GM10266 (cell line): ENCODE data around the gene PPIP5K2.
A peak's percentile ranks its signal among the peaks of the same experiment; 100 is the strongest.

ENCODE experiments used
- DNase-seq: peaks from one replicate; pipeline ENCODE4 v3.0.0; 2012; ENCODE audit errors: extremely low spot score
- TF ChIP-seq, protein P1 (sequence below): IDR thresholded peaks from 2 replicates; pipeline ENCODE4 v1.5.1; 2012; ENCODE audit warnings: mild to moderate bottlenecking, low read depth; ENCODE audit not compliant: control insufficient read depth, insufficient read depth; ENCODE audit errors: missing control alignments

Gene PPIP5K2

DNA sequence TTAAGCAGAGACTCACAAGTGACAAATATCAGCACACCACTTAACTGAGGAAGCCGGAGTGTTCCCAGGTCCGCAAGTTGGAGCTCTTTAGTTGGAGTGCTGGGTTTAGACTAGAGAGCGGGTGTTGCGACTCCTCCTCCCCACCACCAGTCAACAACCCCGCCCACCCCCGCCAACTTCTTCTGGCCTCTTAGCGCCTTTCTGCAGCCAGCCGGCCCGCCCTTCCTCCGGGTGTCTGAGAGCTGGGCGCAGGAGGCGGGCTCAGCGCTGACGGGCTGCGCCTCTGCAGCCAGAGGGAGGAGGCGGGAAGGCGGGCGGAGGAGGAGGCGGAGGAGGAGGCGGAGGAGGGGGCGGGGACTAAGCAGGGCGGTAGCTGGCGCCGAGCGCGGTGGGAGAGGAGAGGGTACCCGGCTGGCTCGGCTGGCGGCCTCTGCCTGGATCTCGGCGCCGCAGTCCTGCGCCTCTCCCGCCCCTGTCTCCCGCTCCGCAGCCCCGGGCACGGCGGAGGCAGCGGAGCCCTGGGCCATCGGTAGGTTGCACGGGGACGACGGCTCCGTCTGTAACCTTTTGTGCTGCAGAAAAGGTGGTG is 138.4 kb downstream of the PPIP5K2 start, which contains the start of gene MACIR:
MACIR (plus strand) TSS at position 396 of the 589 bp plus-strand sequence. CDS start 17,157 bp downstream, outside the sequence.
- TF ChIP-seq, protein P1, sequence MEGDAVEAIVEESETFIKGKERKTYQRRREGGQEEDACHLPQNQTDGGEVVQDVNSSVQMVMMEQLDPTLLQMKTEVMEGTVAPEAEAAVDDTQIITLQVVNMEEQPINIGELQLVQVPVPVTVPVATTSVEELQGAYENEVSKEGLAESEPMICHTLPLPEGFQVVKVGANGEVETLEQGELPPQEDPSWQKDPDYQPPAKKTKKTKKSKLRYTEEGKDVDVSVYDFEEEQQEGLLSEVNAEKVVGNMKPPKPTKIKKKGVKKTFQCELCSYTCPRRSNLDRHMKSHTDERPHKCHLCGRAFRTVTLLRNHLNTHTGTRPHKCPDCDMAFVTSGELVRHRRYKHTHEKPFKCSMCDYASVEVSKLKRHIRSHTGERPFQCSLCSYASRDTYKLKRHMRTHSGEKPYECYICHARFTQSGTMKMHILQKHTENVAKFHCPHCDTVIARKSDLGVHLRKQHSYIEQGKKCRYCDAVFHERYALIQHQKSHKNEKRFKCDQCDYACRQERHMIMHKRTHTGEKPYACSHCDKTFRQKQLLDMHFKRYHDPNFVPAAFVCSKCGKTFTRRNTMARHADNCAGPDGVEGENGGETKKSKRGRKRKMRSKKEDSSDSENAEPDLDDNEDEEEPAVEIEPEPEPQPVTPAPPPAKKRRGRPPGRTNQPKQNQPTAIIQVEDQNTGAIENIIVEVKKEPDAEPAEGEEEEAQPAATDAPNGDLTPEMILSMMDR: peak; percentile 9

DNA sequence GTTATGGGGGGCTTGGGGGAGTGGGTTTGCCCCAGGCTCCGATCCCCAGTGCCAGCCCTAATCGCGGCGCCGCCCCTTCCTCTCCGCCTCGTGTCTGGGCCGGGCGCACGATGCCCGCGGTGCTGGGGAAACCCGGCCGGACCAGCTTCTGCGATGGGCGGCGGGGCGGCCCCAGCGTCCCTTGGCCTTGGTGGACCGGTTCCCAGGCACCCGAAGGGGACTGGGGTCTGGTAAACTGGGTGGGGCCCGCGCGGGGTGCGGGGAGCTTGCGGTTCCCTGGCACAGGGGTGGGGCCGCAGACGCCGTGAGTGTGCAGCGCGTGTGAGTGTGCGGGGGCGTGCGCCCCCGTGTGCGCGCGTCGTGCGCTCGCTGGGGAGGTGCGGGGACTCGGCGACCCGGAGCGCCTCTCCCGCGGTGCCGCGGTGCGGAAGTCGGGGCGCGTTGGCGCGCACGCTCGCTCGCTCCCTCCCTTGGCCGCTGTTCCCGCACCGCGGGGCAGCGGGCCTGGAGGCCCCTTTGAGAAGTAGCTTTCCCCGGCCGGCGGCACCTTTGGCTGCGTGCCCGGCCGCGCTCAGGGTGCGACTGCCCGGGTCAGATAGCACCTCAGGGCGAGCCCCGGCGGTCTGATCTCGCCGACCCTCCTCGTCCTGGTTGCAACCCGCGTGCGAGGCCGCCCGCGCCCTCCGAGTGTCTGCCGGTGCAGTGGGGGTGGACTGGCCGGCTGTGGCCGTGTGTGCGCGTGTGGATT is 139.0 kb downstream of the PPIP5K2 start:
- peak; percentile 56 for DNase-seq
- TF ChIP-seq, protein P1: peak; percentile 1

More for the DNA sequence above, 138.4 kb downstream of the PPIP5K2 start, which contains the start of gene MACIR:
- peak; percentile 89 for DNase-seq

DNA sequence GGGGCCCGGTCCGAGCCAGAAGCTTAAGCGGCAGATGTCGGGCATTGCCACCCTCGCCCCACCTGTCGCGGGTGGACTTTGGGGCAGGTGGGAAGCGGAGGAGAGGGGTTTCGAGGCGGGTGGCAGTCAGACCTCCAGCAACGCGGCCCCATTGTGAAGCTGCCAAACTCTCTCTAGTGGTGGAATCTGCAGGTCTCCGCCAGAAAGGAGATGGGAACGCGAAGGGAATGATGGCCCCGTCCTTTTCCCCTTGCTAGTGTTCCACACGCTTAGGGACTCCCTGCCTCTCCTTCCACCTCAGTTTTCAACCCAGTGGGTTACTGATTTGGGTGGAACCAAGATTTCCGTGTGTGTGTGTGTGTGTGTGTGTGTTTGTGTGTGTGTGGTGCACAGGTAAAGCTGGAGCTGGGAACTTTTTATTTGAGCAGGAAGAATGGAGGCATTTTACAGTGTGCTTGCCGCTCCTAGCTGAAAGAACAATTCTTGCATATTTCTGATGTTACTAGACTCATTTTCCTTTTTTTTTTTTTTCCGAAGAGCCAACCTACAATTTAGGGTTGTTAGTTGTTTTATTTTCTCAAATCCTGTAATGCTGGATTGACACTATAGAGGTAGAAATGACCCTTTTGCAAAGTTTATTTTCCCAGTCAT is 139.7 kb downstream of the PPIP5K2 start:
- peak; percentile 32 for DNase-seq
- TF ChIP-seq, protein P1: no peak

DNA sequence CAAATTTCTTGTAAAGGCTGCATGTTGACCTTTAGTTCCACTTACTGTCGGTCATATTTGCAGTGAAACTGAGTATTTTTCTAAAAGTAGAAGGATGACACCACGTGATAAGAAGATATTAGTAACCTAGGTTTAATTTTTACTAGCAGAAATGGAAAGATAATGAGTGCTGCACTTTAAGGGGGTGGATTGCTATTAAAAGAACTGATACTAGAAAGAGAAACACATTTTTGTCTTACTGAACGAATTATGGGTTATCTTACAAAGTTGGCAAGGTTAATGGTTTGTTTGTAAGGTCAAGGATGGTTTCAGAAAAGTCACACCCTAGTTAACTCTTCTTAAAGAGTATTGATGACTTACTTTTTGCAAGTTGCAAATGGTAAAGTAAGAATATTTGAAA is 140.8 kb downstream of the PPIP5K2 start:
- TF ChIP-seq, protein P1: no peak
- DNase-seq: peak; percentile 62
